H1 (cell line): Measurements from ENCODE around the gene ELFN1. TPM values are rescaled to one million over a fixed set of nuclear protein-coding genes. Genes with fewer than 3 reads are reported as not detected.

Experiments
- CTCF ChIA-PET: fragments of 300-600 bp; sonication (Branson Sonifier 250); formaldehyde crosslinking; loops from one replicate; lab custom pipeline; 2021; ENCODE audit not compliant: partially characterized antibody; lab: Charles Lee
- POLR2A ChIA-PET: fragments of 300-600 bp; sonication (Branson Sonifier 250); formaldehyde crosslinking; loops from one replicate; lab custom pipeline; 2021; ENCODE audit warnings: inconsistent platforms; ENCODE audit not compliant: partially characterized antibody; lab: Charles Lee
- DNase-seq, 2 experiments: peaks; one replicate each; pipeline versions ENCODE4 v3.0.0 to v3.0.0-alpha.2; 2010 to 2022; ENCODE audit warnings: low spot score in 2 of 2, low read depth in 1 of 2, mixed read lengths in 1 of 2
- FAIRE-seq: peaks from 2 replicates; lab custom pipeline; 2011; peaks lifted over from hg19 to GRCh38; lab: Jason Lieb, UNC
- H2AFZ ChIP-seq: 2 replicates; pipeline ENCODE4 v1.8.1; 2012; ENCODE audit warnings: low read length, inconsistent platforms
- H2AK5ac ChIP-seq: 2 replicates; pipeline ENCODE4 v1.6.1; 2013; ENCODE audit warnings: low read depth, low read length
- H2BK120ac ChIP-seq: replicated peaks from 2 replicates; pipeline ENCODE3; 2013; ENCODE audit warnings: low read depth, low read length, inconsistent platforms
- H2BK12ac ChIP-seq: 2 replicates; pipeline ENCODE4 v1.6.1; 2013; ENCODE audit warnings: low read depth, low read length
- H2BK15ac ChIP-seq: 2 replicates; pipeline ENCODE4 v1.6.1; 2013; ENCODE audit warnings: low read length
- H2BK20ac ChIP-seq: 2 replicates; pipeline ENCODE4 v1.6.1; 2013; ENCODE audit warnings: low read length
- H2BK5ac ChIP-seq: 2 replicates; pipeline ENCODE4 v1.6.1; 2013; ENCODE audit warnings: low read depth, low read length
- H3K14ac ChIP-seq: 2 replicates; pipeline ENCODE4 v1.6.1; 2013; ENCODE audit warnings: inconsistent platforms; ENCODE audit not compliant: insufficient read length
- H3K18ac ChIP-seq: 2 replicates; pipeline ENCODE4 v1.6.1; 2013; ENCODE audit warnings: low read length; ENCODE audit errors: extremely low read depth
- H3K23ac ChIP-seq: 2 replicates; pipeline ENCODE4 v1.6.1; 2013; ENCODE audit warnings: inconsistent platforms; ENCODE audit not compliant: insufficient read length
- H3K23me2 ChIP-seq: 2 replicates; pipeline ENCODE4 v1.6.1; 2013; ENCODE audit warnings: low read depth, low read length
- H3K27ac ChIP-seq: 2 replicates; pipeline ENCODE4 v1.6.1; 2011; ENCODE audit warnings: low read depth, low read length, inconsistent platforms
- H3K27me3 ChIP-seq, 4 experiments: replicated peaks in 1 of 4; 1 replicate in 1 of 4; 2 replicates in 3 of 4; pipeline versions ENCODE4 v1.6.1 to v1.8.1; 2011 to 2013; ENCODE audit warnings: low read length in 3 of 4, mild to moderate bottlenecking in 3 of 4, inconsistent platforms in 2 of 4, mixed read lengths in 2 of 4, moderate library complexity in 1 of 4; ENCODE audit not compliant: control insufficient read depth in 3 of 4, insufficient read depth in 3 of 4; ENCODE audit errors: extremely low read depth in 1 of 4
- H3K36me3 ChIP-seq, 4 experiments: 2 replicates each; pipeline versions ENCODE4 v1.6.1 to v1.8.1; 2011 to 2013; ENCODE audit warnings: mild to moderate bottlenecking in 4 of 4, low read length in 3 of 4, moderate library complexity in 2 of 4, control low read depth in 1 of 4, inconsistent platforms in 1 of 4; ENCODE audit not compliant: insufficient read depth in 4 of 4, control insufficient read depth in 2 of 4
- H3K4ac ChIP-seq: replicated peaks from 2 replicates; pipeline ENCODE3; 2013; ENCODE audit warnings: low read length, low read depth, mixed read lengths, inconsistent platforms; ENCODE audit not compliant: insufficient read length
- H3K4me1 ChIP-seq, 4 experiments: replicated peaks in 1 of 4; 1 replicate in 1 of 4; 2 replicates in 3 of 4; pipeline versions ENCODE4 v1.6.1 to v1.8.1; 2011 to 2013; ENCODE audit warnings: low read length in 3 of 4, inconsistent platforms in 2 of 4, mixed read lengths in 1 of 4; ENCODE audit not compliant: insufficient read depth in 4 of 4, control insufficient read depth in 3 of 4
- H3K4me2 ChIP-seq, 2 experiments: 2 replicates each; pipeline versions ENCODE4 v1.6.1 to v1.8.1; 2011 to 2013; ENCODE audit warnings: low read depth in 2 of 2, low read length in 2 of 2, control low read depth in 1 of 2, inconsistent platforms in 1 of 2, mild to moderate bottlenecking in 1 of 2; ENCODE audit not compliant: insufficient read depth in 1 of 2
- H3K4me3 ChIP-seq, 4 experiments: fragments of 200-600, 300-600 bp in 1 of 4; sonication (generic), shearing (Covaris generic), sonication (Bioruptor Twin) in 1 of 4; 2 replicates each; pipeline versions ENCODE4 v1.5.1 to v1.8.1; 2011 to 2016; ENCODE audit warnings: low read length in 4 of 4, low read depth in 3 of 4, control low read depth in 2 of 4, inconsistent platforms in 2 of 4, mild to moderate bottlenecking in 2 of 4, mixed read lengths in 1 of 4, moderate library complexity in 1 of 4; ENCODE audit not compliant: insufficient read depth in 2 of 4; ENCODE audit errors: extremely low read depth in 1 of 4
- H3K56ac ChIP-seq: replicated peaks from 2 replicates; pipeline ENCODE3; 2013; ENCODE audit warnings: low read depth, mild to moderate bottlenecking, mixed read lengths, low read length, inconsistent platforms; ENCODE audit not compliant: insufficient read length
- H3K79me1 ChIP-seq: 2 replicates; pipeline ENCODE4 v1.6.1; 2013; ENCODE audit warnings: low read depth, low read length, control low read depth
- H3K79me2 ChIP-seq, 2 experiments: 2 replicates each; pipeline versions ENCODE4 v1.6.1 to v1.8.1; 2012 to 2013; ENCODE audit warnings: low read length in 2 of 2, mild to moderate bottlenecking in 2 of 2, inconsistent platforms in 1 of 2; ENCODE audit not compliant: insufficient read depth in 2 of 2, control insufficient read depth in 1 of 2
- H3K9ac ChIP-seq, 4 experiments: replicated peaks in 1 of 4; 1 replicate in 1 of 4; 2 replicates in 3 of 4; pipeline versions ENCODE4 v1.6.1 to v1.8.1; 2011 to 2013; ENCODE audit warnings: low read depth in 3 of 4, low read length in 3 of 4, control low read depth in 2 of 4, mild to moderate bottlenecking in 2 of 4, moderate library complexity in 2 of 4, inconsistent platforms in 1 of 4; ENCODE audit errors: extremely low read depth in 1 of 4
- H3K9me3 ChIP-seq, 2 experiments: 2 replicates each; pipeline versions ENCODE4 v1.6.1 to v1.8.1; 2012 to 2013; ENCODE audit warnings: mild to moderate bottlenecking in 2 of 2, moderate library complexity in 2 of 2, control low read depth in 1 of 2, inconsistent platforms in 1 of 2, low read depth in 1 of 2, low read length in 1 of 2, mixed read lengths in 1 of 2; ENCODE audit not compliant: insufficient read depth in 2 of 2
- H4K20me1 ChIP-seq, 2 experiments: replicated peaks in 1 of 2; 2 replicates each; pipeline versions ENCODE3 to v1.8.1; 2011 to 2013; ENCODE audit warnings: inconsistent platforms in 2 of 2, low read length in 2 of 2, mild to moderate bottlenecking in 1 of 2; ENCODE audit not compliant: insufficient read depth in 2 of 2, control insufficient read depth in 1 of 2
- H4K5ac ChIP-seq: 2 replicates; pipeline ENCODE4 v1.6.1; 2013; ENCODE audit warnings: low read length, low read depth, mixed read lengths, inconsistent platforms; ENCODE audit not compliant: insufficient read length
- H4K8ac ChIP-seq: 2 replicates; pipeline ENCODE4 v1.8.0; 2013; ENCODE audit warnings: mild to moderate bottlenecking, moderate library complexity, low read length, inconsistent platforms; ENCODE audit not compliant: insufficient read depth; ENCODE audit errors: extremely low read depth
- H4K91ac ChIP-seq: replicated peaks from 2 replicates; pipeline ENCODE3; 2013; ENCODE audit warnings: low read length, mixed read lengths, inconsistent platforms; ENCODE audit not compliant: insufficient read length
- BCL11A ChIP-seq, 2 experiments: IDR thresholded peaks; one replicate each; pipeline ENCODE4 v1.6.1; 2011; ENCODE audit warnings: low read depth in 2 of 2, low read length in 2 of 2, mild to moderate bottlenecking in 2 of 2
- CHD1 ChIP-seq: IDR thresholded peaks from 2 replicates; pipeline ENCODE4 v1.6.1; 2012; ENCODE audit warnings: low read depth, low read length, improper control_type of control experiment
- FOSL1 ChIP-seq: IDR thresholded peaks from 2 replicates; pipeline ENCODE4 v1.6.1; 2011; ENCODE audit warnings: mild to moderate bottlenecking, low read depth, low read length, moderate library complexity; ENCODE audit not compliant: insufficient read depth
- KDM5A ChIP-seq: fragments of 200-600 bp; IDR thresholded peaks from 2 replicates; pipeline ENCODE4 v1.7.1; 2012; ENCODE audit warnings: mild to moderate bottlenecking, low read length, inconsistent platforms, mixed read lengths
- POLR2A ChIP-seq, 2 experiments: IDR thresholded peaks; 1 replicate in 1 of 2; 2 replicates in 1 of 2; pipeline ENCODE4 v1.6.1; 2011; ENCODE audit warnings: low read depth in 2 of 2, low read length in 2 of 2, mild to moderate bottlenecking in 2 of 2; ENCODE audit errors: control extremely low read depth in 1 of 2
- RNF2 ChIP-seq: fragments of 200-900, 300-1000 bp; sonication (generic); IDR thresholded peaks from 2 replicates; pipeline ENCODE4 v1.7.1; 2016; ENCODE audit warnings: borderline replicate concordance, low read depth, mild to moderate bottlenecking, antibody characterized with exemption, low read length; ENCODE audit not compliant: poor library complexity, severe bottlenecking; ENCODE audit errors: missing control alignments
- RXRA ChIP-seq: IDR thresholded peaks from 2 replicates; pipeline ENCODE4 v1.6.1; 2011; ENCODE audit warnings: low read depth, mild to moderate bottlenecking, low read length, moderate library complexity; ENCODE audit not compliant: insufficient read depth
- SIN3A ChIP-seq, 2 experiments: IDR thresholded peaks in 1 of 2; conservative IDR thresholded peaks in 1 of 2; 2 replicates each; pipeline ENCODE4 v1.6.1; 2011 to 2012; ENCODE audit warnings: low read length in 2 of 2, improper control_type of control experiment in 1 of 2, low read depth in 1 of 2, mild to moderate bottlenecking in 1 of 2
- WGBS, 2 experiments: shearing (Covaris generic) in 1 of 2; methylation state at CpG; one replicate each; pipeline versions ENCODE4 v1.1.6 to v1.1.7; 2013 to 2015; ENCODE audit warnings: low lambda C conversion rate in 2 of 2, mixed read lengths in 2 of 2, inconsistent platforms in 1 of 2, low coverage in 1 of 2, missing lambda C conversion rate in 1 of 2; ENCODE audit not compliant: insufficient replicate concordance in 2 of 2, insufficient coverage in 1 of 2, insufficient read length in 1 of 2; ENCODE audit errors: extremely low coverage in 1 of 2, missing lambda C conversion rate in 1 of 2; 5-methylcytosine and 5-hydroxymethylcytosine counted together
- polyA plus RNA-seq, 7 experiments: library from polyadenylated mRNA; depleted of rRNA in 3 of 7; stranded (reverse) in 5 of 7; unstranded in 2 of 7; fragments of >200 nt in 5 of 7; fragments of 200-250 nt in 2 of 7; gene quantifications; 1 replicate in 5 of 7; 2 replicates in 1 of 7; 4 replicates in 1 of 7; pipeline versions ENCODE4 v1.2.1 to v1.2.3, GENCODE V29; 2011 to 2013; ENCODE audit warnings: missing spikeins in 2 of 7, mixed read lengths in 2 of 7
- total RNA-seq: library from RNA; stranded (reverse); fragmentation: NEBNext Ultra II Directional; extraction: Animal tissue kit (Norgen Biotek cat#: 25700); gene quantifications from 2 replicates; pipeline ENCODE4 v1.2.1, GENCODE V29; 2021

Gene ELFN1
- total and polyA plus RNA-seq, 2 of the 8 experiments (the other 6 are each of a cell fraction or from before 2014, with no cell fraction given) = 2.0 to 4.5 TPM

GRCh38 chr7:1747004-1747801 lies 77.1 kb downstream of the ELFN1 start:
- ChIA-PET CTCF (interaction anchor here (0.9 to 1.3 kb wide), 2 partner anchors 10 to 17 kb away, joined by 3 read pairs; no protein-coding TSS in a partner anchor), POLR2A (no interaction called here)
- Histone ChIP-seq H3K23me2 (no peaks in the 10 kb centered on the region), H3K23ac (no peak overlapping the region), H2BK20ac (no peak overlapping the region), H3K27ac (no peak overlapping the region), H3K18ac (no peak overlapping the region), H3K4me1 (peaks cover 0 to 4% (median 1%) of the 10 kb centered on the region in 4 experiments; a peak in 1 of 7 replicates), H3K9me3 (no peaks in the 10 kb centered on the region), H3K4ac (no peak overlapping the region), H3K27me3 (no peaks in the 10 kb centered on the region), H4K91ac (no peak overlapping the region), H4K5ac (no peak overlapping the region), H4K20me1 (peaks cover 0 to 2% of the 10 kb centered on the region in 2 experiments), H2BK5ac (no peak overlapping the region), H3K14ac (no peak overlapping the region), H3K79me2 (no peaks in the 10 kb centered on the region), H2BK12ac (no peak overlapping the region), H3K36me3 (no peaks in the 10 kb centered on the region), H2BK120ac (no peak overlapping the region), H2AFZ (no peak overlapping the region), H3K4me3 (no peak overlapping the region), H3K79me1 (no peaks in the 10 kb centered on the region), H2AK5ac (no peak overlapping the region), H3K9ac (no peak overlapping the region), H2BK15ac (no peak overlapping the region), H3K4me2 (no peak overlapping the region), H3K56ac (no peak overlapping the region), H4K8ac (peak overlapping the region; percentile 25; the same call in 1 of the 2 replicates)
- DNase-seq (no peak), FAIRE-seq (no peak)
- no peak for TF ChIP-seq BCL11A (IDR thresholded peaks at IDR 0.05; ENCODE audit: low read depth in 2 of 2, low read length in 2 of 2)
- no peak for TF ChIP-seq KDM5A
- no peak for TF ChIP-seq CHD1
- TF ChIP-seq FOSL1 = no peak
- no peak for TF ChIP-seq SIN3A (conservative IDR thresholded peaks at IDR 0.05 in 1 of 2, IDR thresholded peaks at IDR 0.05 in 1 of 2; ENCODE audit: low read depth in 1 of 2, low read length in 2 of 2)
- TF ChIP-seq POLR2A (IDR thresholded peaks at IDR 0.05; ENCODE audit: control extremely low read depth in 1 of 2, low read depth in 2 of 2, low read length in 2 of 2) = no peak
- TF ChIP-seq RNF2 = no peak
- no peak for TF ChIP-seq RXRA
- 96% methylated on average over 17 of the region's 38 CpGs; no CpG with 5 or more reads in 1 of the 2 experiments for WGBS, 2 experiments
